Type B pancreatic cell (in vitro differentiated cells): ENCODE data around the gene BET1. TPM values are rescaled to one million over a fixed set of nuclear protein-coding genes. Genes with fewer than 3 reads are reported as not detected.

Experiments used
- DNase-seq: peaks from one replicate; pipeline ENCODE4 v3.0.0; 2021; ENCODE audit warnings: mixed read lengths; ENCODE audit not compliant: unreplicated experiment; ENCODE audit errors: extremely low spot score
- H3K27ac Mint-ChIP-seq: 2 replicates; pipeline ENCODE4 v1.8.0; 2021; ENCODE audit warnings: mild to moderate bottlenecking, mixed read lengths
- H3K27me3 Mint-ChIP-seq: 2 replicates; pipeline ENCODE4 v1.8.0; 2021; ENCODE audit warnings: mixed read lengths
- H3K36me3 Mint-ChIP-seq: 2 replicates; pipeline ENCODE4 v1.8.0; 2021; ENCODE audit warnings: mixed read lengths
- H3K4me1 Mint-ChIP-seq: one replicate; pipeline ENCODE4 v1.8.0; 2021; ENCODE audit warnings: mixed read lengths; ENCODE audit not compliant: unreplicated experiment
- H3K4me3 Mint-ChIP-seq: 2 replicates; pipeline ENCODE4 v1.8.0; 2021; ENCODE audit warnings: mild to moderate bottlenecking, mixed read lengths
- H3K9me3 Mint-ChIP-seq: 2 replicates; pipeline ENCODE4 v1.8.0; 2021; ENCODE audit warnings: mixed read lengths
- CTCF ChIP-seq: fragments of 200-600 bp; sonication (generic); conservative IDR thresholded peaks from 2 replicates; pipeline ENCODE4 v1.5.0; 2021; ENCODE audit warnings: antibody characterized with exemption, mild to moderate bottlenecking
- total RNA-seq: library from RNA; stranded (reverse); gene quantifications from 2 replicates; pipeline ENCODE4 v1.2.1, GENCODE V29; 2021; ENCODE audit warnings: low replicate concordance

The BET1 gene
- total RNA-seq, 1 donor from 2014 or later: 25.9 TPM

- peak overlapping the region; percentile 99 for H3K4me3 Mint-ChIP-seq
- no peak for DNase-seq
Observed at GRCh38 chr7:94003446-94004023, 620 bp downstream of the BET1 start.

GRCh38 chr7:94001396-94001795 lies 2.8 kb downstream of the BET1 start:
- peaks cover 15% of the 10 kb centered on the region for H3K4me1 Mint-ChIP-seq
- H3K9me3 Mint-ChIP-seq: no peaks in the 10 kb centered on the region
- peaks cover 10% of the 10 kb centered on the region for H3K36me3 Mint-ChIP-seq
- peaks cover 9% of the 10 kb centered on the region for H3K27me3 Mint-ChIP-seq
- TF ChIP-seq CTCF: no peak
- DNase-seq: no peak
- peak overlapping the region; percentile 24 for H3K4me3 Mint-ChIP-seq
- H3K27ac Mint-ChIP-seq: no peak overlapping the region

More at GRCh38 chr7:94003446-94004023, 620 bp downstream of the BET1 start:
- Mint-ChIP-seq H3K36me3 (peaks cover 4% of the 10 kb centered on the region), H3K9me3 (no peaks in the 10 kb centered on the region), H3K4me1 (peaks cover 15% of the 10 kb centered on the region), H3K27me3 (peaks cover 20% of the 10 kb centered on the region), H3K27ac (peak overlapping the region; percentile 99)
- no peak for TF ChIP-seq CTCF

GRCh38 chr7:93997868-93998267 lies 6.3 kb downstream of the BET1 start:
- H3K27me3 Mint-ChIP-seq: no peaks in the 10 kb centered on the region
- no peaks in the 10 kb centered on the region for H3K9me3 Mint-ChIP-seq
- no peak for DNase-seq
- H3K36me3 Mint-ChIP-seq: peaks cover 14% of the 10 kb centered on the region
- H3K27ac Mint-ChIP-seq: no peak overlapping the region
- H3K4me1 Mint-ChIP-seq: peaks cover 10% of the 10 kb centered on the region
- no peak overlapping the region for H3K4me3 Mint-ChIP-seq
- TF ChIP-seq CTCF: no peak

GRCh38 chr7:93992421-93993110 lies 11.6 kb downstream of the BET1 start:
- Mint-ChIP-seq H3K27ac (no peak overlapping the region), H3K4me1 (no peaks in the 10 kb centered on the region), H3K36me3 (peaks cover 9% of the 10 kb centered on the region), H3K4me3 (no peak overlapping the region), H3K27me3 (no peaks in the 10 kb centered on the region), H3K9me3 (no peaks in the 10 kb centered on the region)
- TF ChIP-seq CTCF: no peak
- no peak for DNase-seq

- Mint-ChIP-seq H3K4me3 (no peak overlapping the region), H3K27me3 (no peaks in the 10 kb centered on the region), H3K27ac (no peak overlapping the region), H3K9me3 (no peaks in the 10 kb centered on the region), H3K4me1 (no peaks in the 10 kb centered on the region), H3K36me3 (peaks cover under 1% of the 10 kb centered on the region)
- no peak for DNase-seq
- no peak for TF ChIP-seq CTCF
Observed at GRCh38 chr7:93987297-93987696, 16.9 kb downstream of the BET1 start.
